SH-SY5Y (cell line): ENCODE data around the gene MFN2.

Source experiments
- GATA2 ChIP-seq: IDR thresholded peaks from 2 replicates; pipeline ENCODE4 v1.6.1; 2011; ENCODE audit warnings: mild to moderate bottlenecking, low read depth, low read length
- GATA3 ChIP-seq: IDR thresholded peaks from 2 replicates; pipeline ENCODE4 v1.6.1; 2011; ENCODE audit warnings: low read depth, mild to moderate bottlenecking, low read length, moderate library complexity

- TF ChIP-seq GATA3 (no peak), GATA2 (no peak)
Measured at GRCh38 chr1:11985171-11985570, 4.9 kb downstream of the MFN2 start.
